ENCODE measurements around the gene DPY19L3. TPM values are rescaled to one million over a fixed set of nuclear protein-coding genes. Genes with fewer than 3 reads are reported as not detected.
A peak's percentile ranks its signal among the peaks of the same experiment; 100 is the strongest.

The DPY19L3 gene
- total RNA-seq, 1 donor from 2014 or later = 14.0 TPM

GRCh38 chr19:32457571-32458158 lies 52.1 kb downstream of the DPY19L3 start:
- TF ChIP-seq, protein P1, sequence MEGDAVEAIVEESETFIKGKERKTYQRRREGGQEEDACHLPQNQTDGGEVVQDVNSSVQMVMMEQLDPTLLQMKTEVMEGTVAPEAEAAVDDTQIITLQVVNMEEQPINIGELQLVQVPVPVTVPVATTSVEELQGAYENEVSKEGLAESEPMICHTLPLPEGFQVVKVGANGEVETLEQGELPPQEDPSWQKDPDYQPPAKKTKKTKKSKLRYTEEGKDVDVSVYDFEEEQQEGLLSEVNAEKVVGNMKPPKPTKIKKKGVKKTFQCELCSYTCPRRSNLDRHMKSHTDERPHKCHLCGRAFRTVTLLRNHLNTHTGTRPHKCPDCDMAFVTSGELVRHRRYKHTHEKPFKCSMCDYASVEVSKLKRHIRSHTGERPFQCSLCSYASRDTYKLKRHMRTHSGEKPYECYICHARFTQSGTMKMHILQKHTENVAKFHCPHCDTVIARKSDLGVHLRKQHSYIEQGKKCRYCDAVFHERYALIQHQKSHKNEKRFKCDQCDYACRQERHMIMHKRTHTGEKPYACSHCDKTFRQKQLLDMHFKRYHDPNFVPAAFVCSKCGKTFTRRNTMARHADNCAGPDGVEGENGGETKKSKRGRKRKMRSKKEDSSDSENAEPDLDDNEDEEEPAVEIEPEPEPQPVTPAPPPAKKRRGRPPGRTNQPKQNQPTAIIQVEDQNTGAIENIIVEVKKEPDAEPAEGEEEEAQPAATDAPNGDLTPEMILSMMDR (conservative IDR thresholded peaks at IDR 0.05; ENCODE audit: low read depth, low read length) = no peak
- no peak for DNase-seq (ENCODE audit: low read depth)
- H3K4me3 ChIP-seq (ENCODE audit: low read depth, low read length) = no peak overlapping the region

GRCh38 chr19:32458500-32459123 lies 53.0 kb downstream of the DPY19L3 start:
- DNase-seq (ENCODE audit: low read depth) = no peak
- TF ChIP-seq, protein P1 (conservative IDR thresholded peaks at IDR 0.05; ENCODE audit: low read depth, low read length) = no peak

DNA sequence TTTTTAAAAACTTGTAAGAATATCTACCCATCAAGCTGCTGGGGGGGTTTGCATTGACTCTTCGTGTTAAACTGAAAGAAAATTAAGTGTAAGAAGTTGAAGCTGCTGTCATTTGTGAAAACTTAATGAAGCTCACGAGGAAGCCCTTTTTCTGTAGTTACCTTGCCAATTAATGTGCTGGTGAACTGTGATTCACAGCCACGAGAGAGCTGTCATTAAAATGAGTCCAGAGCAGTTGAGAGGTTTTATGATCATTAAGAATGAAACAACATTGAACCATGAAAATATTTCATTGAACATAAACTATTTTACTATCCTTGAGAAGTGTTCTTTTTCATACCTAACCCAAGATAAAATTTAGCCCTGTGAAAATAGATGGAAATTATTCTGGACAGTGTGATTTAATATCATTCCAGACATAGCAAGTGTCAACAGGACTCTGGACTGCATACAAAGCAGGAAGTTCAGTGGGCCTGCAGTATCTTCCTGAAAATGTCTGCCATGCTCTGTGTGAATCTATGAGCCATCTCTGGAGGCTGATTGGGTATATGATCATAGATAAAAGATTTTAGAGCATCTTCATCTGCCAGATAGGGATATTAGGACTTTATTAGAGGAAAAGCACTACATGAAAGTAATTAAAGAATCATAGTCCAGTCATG lies 53.8 kb downstream of the DPY19L3 start:
- TF ChIP-seq, protein P1 (conservative IDR thresholded peaks at IDR 0.05; ENCODE audit: low read depth, low read length) = no peak
- no peak for DNase-seq (ENCODE audit: low read depth)
- H3K4me3 ChIP-seq (ENCODE audit: low read depth, low read length) = no peak overlapping the region

More at GRCh38 chr19:32458500-32459123, 53.0 kb downstream of the DPY19L3 start:
- no peak overlapping the region for H3K4me3 ChIP-seq (ENCODE audit: low read depth, low read length)

GRCh38 chr19:32460476-32460875 lies 54.9 kb downstream of the DPY19L3 start:
- TF ChIP-seq, protein P1 (conservative IDR thresholded peaks at IDR 0.05; ENCODE audit: low read depth, low read length) = no peak
- DNase-seq (ENCODE audit: low read depth) = no peak
- H3K4me3 ChIP-seq (ENCODE audit: low read depth, low read length) = no peak overlapping the region

GRCh38 chr19:32464279-32464678 lies 58.7 kb downstream of the DPY19L3 start:
- no peak overlapping the region for H3K4me3 ChIP-seq (ENCODE audit: low read depth, low read length)
- TF ChIP-seq, protein P1 (conservative IDR thresholded peaks at IDR 0.05; ENCODE audit: low read depth, low read length) = peak; percentile 40
- no peak for DNase-seq (ENCODE audit: low read depth)

GRCh38 chr19:32465176-32465575 lies 59.6 kb downstream of the DPY19L3 start:
- no peak overlapping the region for H3K4me3 ChIP-seq (ENCODE audit: low read depth, low read length)
- TF ChIP-seq, protein P1 (conservative IDR thresholded peaks at IDR 0.05; ENCODE audit: low read depth, low read length) = no peak
- DNase-seq (ENCODE audit: low read depth) = no peak
